ENCODE measurements around the gene RELT.

The RELT gene

GRCh38 chr11:73394416-73395296 is 18.5 kb downstream of the RELT start:
- in situ Hi-C loops (cut with MboI; ENCODE audit: low pct_unique_long_range_greater_than_20kb, low sequenced_read_pairs, unreplicated experiment), result no loop called here
- DNase-seq (ENCODE audit: low spot score), result no peak
- no peak for TF ChIP-seq CTCF (IDR thresholded peaks at IDR 0.05; ENCODE audit: extremely low read depth, insufficient read depth, missing control alignments)

- TF ChIP-seq CTCF (IDR thresholded peaks at IDR 0.05; ENCODE audit: extremely low read depth, insufficient read depth, missing control alignments), result no peak
- in situ Hi-C loops (cut with MboI; ENCODE audit: low pct_unique_long_range_greater_than_20kb, low sequenced_read_pairs, unreplicated experiment), result no loop called here
- no peak for DNase-seq (ENCODE audit: low spot score)
Measured at GRCh38 chr11:73395297-73396208, 19.4 kb downstream of the RELT start.

GRCh38 chr11:73396251-73396930 is 20.2 kb downstream of the RELT start:
- in situ Hi-C loops (cut with MboI; ENCODE audit: low pct_unique_long_range_greater_than_20kb, low sequenced_read_pairs, unreplicated experiment), result no loop called here
- no peak for TF ChIP-seq CTCF (IDR thresholded peaks at IDR 0.05; ENCODE audit: extremely low read depth, insufficient read depth, missing control alignments)
- no peak for DNase-seq (ENCODE audit: low spot score)

- in situ Hi-C loops (cut with MboI; ENCODE audit: low pct_unique_long_range_greater_than_20kb, low sequenced_read_pairs, unreplicated experiment), result no loop called here
- TF ChIP-seq CTCF (IDR thresholded peaks at IDR 0.05; ENCODE audit: extremely low read depth, insufficient read depth, missing control alignments), result no peak
- DNase-seq (ENCODE audit: low spot score), result no peak
Measured at GRCh38 chr11:73396985-73397384, 20.8 kb downstream of the RELT start.

GRCh38 chr11:73397468-73398131 is 21.4 kb downstream of the RELT start:
- DNase-seq (ENCODE audit: low spot score), result no peak
- no peak for TF ChIP-seq CTCF (IDR thresholded peaks at IDR 0.05; ENCODE audit: extremely low read depth, insufficient read depth, missing control alignments)
- in situ Hi-C loops (cut with MboI; ENCODE audit: low pct_unique_long_range_greater_than_20kb, low sequenced_read_pairs, unreplicated experiment), result no loop called here

- no peak for DNase-seq (ENCODE audit: low spot score)
- in situ Hi-C loops (cut with MboI; ENCODE audit: low pct_unique_long_range_greater_than_20kb, low sequenced_read_pairs, unreplicated experiment), result no loop called here
- TF ChIP-seq CTCF (IDR thresholded peaks at IDR 0.05; ENCODE audit: extremely low read depth, insufficient read depth, missing control alignments), result no peak
Measured at GRCh38 chr11:73398132-73398526, 21.9 kb downstream of the RELT start.

All from GM13977 (cell line).